GM18867 (cell line): ENCODE data around the gene ZNF207.
"Not testable (repeated sequence)": the region's sequence is repeated elsewhere in the genome, so short reads cannot be mapped to it uniquely, and the experiment has no call there.

Source experiments
- ATAC-seq: cut with Tn5 transposase; IDR thresholded peaks from one replicate; pipeline ENCODE4 v1.9.1; 2021; ENCODE audit warnings: mild to moderate bottlenecking, moderate library complexity; ENCODE audit not compliant: unreplicated experiment

Gene ZNF207

DNA sequence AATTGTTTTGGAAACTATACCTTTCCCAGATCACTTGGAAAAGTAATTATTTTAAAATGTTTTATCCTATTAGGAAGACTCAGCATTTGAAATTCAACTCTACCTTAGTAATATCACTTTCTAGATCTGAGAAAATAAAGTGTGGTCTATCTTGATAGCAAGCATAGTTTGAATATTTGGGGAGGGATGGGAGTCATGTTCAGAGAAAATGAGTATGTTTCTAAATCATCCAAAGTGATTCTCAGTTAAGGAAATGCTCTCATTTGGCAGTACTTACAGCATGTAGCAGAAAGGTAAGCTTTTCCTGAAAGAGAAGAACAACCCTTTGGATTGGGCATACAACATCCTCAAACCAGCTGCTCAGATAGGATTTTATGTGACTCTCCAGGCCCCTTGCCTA lies 14.9 kb upstream of the ZNF207 start:
- no peak for ATAC-seq

DNA sequence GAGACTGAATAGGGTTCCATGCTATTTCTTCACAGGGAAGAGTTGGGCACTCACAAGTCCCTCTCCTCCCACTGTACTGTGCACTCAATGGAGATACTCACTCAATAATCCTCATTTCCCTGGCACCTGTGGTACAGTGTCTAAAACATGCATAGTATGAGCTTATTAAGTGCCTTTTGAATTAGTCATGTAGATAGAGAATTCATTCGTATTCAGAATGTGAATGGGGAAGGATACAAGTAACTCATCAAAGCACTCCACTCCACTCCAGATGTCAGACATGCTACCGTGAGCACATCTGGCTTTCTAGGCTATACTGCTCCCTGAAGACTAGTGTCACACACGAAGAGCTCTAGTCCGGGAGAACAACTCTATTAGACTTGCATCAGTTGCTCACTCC lies 14.3 kb upstream of the ZNF207 start:
- no peak for ATAC-seq

DNA sequence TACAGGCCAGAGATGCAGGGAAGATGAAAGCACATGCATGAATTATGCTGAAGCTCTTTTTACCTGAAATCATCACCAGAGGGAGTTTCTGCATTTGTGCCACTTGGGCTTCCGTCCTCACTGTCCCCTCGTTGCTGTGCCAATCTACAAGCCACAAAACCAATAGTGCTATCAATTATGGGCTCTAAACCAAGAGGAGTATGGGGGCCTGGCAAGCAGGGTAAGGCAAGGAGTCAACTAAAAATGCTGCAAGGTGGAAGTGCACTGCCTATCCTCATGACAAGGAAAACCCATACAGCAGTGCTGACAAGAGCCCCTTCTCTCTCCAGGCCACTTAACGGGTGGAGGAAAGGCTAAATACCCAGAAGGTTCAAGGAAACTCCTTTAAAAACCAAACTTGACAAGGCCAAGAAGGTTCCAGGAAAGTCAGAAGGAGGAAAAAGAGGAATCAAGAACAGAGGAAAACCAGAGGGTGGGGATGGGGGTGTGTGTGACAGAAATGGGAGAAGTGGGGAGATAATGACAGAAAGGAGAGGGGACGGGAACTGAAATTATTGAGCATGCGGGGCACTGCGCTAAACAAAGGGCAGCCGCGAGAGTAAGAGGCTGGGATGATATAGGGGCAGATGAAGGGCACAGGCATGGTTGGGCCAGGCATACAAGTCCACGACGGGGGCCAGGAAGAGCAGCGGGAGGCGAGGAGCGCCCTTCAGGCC lies 8.7 kb upstream of the ZNF207 start:
- ATAC-seq = peak; percentile 22

DNA sequence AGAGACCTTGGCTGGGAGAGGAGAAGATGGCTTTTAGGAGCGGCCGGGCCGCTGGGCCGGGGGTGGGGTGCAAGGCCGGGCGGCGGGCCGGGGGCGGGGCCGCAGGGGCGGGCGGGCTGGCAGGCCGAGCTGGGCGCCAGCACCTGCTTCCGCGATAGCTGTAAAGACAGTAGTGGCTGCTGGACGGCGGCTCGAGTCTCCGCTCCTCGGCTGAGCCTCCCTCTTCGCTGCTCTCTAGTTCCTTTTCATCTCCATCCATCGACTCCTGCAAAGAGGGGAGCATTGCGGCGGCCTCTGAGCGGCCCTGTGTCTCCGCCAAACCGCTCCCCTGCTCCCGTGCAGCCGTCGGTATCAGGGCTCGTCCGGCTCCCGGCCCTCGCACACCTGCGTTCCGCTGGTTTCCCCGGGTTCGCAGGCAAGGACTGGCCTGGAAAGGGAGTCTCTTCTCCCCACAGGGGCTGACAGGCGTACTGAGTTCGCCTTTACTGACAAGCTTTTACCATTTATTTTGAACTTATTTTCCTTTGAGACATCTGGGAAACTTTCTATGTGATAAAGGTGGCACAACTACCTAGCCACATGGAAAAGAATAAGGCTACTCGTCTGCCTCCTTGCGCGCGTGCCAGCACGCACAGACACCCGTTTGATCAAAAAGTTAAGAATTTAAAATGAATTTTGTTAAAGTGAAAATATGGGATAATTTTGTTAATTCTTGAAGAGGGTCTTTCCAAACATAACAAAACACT lies 7.9 kb upstream of the ZNF207 start, which contains the start of gene C17orf75:
Gene C17orf75, minus strand, starts transcription at position 317 of the 746 bp plus-strand sequence. Its CDS starts 34 bp downstream, at position 283.
- ATAC-seq = peak; percentile 90

DNA sequence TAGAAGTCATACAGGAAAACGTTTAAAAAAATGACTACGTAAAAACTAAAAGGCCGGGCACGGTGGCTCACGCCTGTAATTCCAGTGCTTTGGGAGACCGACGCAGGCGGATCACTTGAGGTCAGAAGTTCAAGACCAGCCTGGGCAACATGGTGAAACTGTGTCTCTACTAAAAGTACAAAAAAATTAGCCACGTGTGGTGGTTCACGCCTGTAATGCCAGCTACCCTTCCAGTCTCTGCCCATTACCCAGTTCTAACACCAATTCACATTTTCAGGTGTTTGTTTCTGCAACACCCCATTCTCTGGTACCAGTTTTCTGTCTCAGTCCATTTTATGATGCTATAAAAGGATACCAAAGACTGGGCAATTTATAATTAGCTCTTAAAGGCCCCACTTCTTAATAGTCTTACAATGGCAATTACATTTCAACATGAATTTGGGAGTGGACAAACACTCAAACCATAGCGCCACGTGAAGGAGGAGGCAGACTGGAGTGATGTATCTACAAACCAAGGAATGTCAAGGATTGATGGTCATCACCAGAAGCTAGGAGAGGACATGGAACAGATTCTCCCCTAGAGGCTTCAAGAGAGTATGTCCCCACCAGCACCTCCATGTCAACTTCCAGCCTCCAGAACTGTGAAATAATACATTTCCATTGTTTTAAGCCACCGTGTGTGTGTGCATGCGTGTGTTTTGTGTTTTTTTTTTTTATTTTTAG lies 7.2 kb upstream of the ZNF207 start:
- no peak for ATAC-seq

DNA sequence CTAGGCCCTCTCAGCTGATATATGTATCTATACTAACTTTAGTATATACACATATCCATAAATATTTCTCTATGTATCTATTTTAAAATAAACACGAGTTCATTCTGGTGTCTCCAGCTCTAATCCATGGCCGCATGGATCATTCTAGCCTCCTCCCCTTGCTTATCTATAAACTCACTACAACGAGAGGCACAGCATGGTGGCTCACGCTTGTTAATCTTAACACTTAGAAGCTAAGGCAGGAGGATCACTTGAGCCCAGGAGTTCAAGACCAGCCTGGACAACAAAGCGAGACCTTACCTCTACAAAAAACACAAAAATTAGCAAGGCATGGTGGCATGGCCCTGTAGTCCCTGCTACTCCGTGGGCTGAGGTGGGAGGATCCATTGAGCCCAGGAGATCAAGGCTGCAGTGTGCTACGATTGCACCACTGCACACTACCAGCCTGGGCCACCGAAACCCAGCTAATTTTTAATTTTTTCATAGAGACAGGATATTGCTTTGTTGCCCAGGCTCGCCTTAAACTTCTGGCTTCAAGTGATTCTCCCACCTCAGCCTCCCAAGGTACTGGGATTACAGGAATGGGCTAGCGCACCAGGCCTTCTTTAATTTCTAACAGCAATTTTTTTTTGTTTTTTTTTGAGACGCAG lies 3.9 kb upstream of the ZNF207 start:
- ATAC-seq = no peak

DNA sequence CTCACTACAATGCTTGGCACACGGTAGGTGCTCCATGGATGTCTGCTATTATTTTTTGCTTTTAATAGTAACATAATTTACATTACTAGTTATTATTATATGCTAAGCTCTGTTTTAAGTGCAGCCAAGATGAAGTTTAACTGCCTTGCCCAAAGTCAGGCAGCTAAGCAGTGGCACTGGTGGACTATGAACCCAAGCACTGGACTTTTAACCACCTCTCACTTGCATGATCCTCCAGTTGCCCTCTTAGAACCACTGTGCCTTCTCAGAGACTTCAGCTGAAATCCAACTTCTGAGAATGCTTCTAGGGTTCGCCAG lies 1.5 kb upstream of the ZNF207 start:
- ATAC-seq = no peak

DNA sequence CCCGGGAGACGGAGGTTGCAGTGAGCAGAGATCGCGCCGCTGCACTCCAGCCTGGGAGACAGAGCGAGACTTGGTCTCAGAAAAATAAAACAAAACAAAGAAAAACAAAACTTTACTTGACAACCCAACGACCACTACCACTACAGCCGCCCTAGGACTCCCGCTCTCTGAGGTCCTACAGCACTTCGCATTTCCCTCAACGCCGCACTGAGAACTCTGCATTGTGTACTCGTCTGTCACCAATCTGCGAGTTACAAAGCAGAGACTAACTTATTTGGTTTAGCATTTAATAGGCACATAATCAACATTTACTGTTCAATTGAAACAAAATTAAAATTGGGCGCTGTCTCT lies 479 bp upstream of the ZNF207 start:
- ATAC-seq = peak; percentile 10

DNA sequence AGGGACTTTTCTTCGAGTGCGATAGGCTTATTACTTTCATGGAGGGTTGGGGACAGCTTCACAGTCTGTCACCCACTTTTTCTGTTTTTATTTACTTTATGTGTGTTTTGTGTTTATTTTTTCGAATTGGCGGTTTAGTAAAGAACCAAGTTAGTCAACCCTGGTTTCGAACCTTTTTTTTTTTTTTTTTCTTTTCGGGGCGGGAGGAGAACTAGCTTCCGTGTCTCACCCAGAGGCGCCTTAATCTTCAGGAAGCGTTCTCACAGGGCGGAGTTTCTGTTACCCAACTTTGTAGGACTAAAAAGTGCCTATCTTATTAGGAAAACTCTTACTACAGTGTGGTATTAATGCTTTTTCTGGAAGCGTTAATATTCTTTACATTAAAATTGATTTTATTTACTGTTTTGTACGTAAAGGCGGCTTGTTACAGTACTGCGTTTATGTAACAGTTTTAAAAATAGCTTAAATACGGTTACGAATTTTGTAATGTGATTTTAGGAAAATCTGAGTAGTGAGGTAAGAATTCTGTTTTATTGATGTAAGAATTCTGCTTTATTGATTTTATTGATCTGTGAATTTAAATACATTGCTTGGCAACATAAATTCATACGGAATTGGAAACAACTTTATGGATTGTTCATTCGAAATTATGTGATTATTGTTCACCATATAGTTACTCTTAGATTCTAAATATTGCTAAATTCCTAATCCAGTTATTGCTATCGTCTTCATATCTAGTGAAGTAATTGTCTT lies 885 bp downstream of the ZNF207 start:
- peak; percentile 11 for ATAC-seq

DNA sequence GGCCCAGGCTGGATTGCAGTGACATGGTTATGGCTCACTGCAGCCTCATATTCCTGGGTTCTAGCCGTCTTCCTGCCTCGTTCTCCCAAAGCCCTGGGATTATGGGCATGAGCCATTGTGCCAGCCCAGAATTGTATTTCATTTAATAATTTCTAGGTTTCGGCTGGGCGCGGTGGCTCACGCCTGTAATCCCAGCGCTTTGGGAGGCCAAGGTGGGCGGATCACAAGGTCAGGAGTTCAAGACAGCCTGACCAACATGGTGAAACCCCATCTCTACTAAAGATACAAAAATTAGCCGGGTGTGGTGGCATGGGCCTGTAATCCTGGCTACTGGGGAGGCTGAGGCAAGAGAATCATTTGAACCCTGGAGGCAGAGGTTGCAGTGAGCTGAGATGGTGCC lies 2.8 kb downstream of the ZNF207 start:
- not testable (repeated sequence) for ATAC-seq

DNA sequence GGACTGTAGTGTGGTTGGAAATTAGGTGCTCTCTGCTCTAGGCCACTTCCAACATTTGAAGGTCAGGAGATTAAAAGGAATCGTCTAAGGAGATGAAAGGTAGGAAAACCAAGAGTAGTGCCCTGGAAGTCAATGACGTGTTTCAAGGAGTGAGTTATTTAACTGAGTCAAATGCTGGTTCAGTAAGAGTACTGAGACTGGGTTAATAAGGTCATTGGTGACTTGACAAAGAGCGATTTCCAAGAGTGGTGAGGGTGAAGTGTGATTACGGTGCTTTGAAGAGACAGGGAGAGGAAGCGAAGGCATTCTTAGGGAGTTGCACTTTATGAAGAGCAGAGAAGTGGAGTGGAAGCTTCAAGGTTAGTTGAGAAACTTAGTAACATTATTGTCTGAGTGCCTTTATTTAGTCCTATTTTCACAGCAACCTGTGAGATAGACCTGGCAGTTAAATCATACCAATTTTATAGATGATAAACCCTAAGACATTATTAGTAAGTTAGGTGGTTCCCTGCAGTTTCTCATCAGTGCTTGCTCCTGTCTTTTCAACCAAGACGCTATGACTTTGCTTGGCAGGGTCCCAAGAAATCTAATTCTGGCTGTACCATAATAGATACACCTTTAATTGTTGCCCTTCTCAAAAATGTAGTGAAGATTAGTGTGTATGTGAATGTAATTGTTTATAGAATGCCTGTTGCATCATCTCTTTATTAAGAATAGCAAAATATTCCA lies 5.9 kb downstream of the ZNF207 start:
- ATAC-seq = no peak

DNA sequence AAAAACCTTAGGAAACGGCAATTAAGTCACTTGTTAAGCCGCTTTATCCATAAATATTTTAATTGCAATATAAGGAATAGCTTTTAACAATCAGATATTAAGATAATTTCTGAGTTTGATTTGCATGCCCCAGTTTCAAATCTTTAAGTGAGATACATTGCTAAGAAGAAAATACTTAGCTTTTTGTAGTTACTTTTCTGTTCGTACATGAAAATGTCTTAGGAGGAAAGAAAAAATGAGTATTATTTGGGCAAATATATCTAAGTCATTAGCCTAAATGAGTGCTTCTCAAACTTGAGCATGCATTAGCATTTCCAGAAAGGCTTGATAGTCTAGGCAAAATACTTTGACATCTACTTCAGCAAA lies 6.4 kb downstream of the ZNF207 start:
- ATAC-seq = no peak

DNA sequence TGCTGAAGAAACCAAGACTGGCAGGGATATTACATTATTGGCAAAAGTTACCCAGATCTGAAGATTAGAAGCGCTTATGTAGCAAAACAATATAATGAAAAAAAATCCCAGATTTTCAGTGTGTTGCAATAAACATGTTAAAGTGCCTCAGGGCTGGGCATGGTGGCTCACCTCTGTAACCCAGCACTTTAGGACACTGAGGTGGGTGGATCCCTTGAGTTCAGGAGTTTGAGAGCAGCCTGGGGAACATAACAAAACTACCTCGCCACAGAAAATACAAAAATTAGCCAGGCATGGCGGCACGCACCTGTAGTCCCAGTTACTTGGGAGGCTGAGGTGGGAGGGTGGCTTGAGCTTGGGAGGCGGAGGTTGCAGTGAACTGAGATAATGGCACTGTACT lies 6.8 kb downstream of the ZNF207 start:
- ATAC-seq = no peak

DNA sequence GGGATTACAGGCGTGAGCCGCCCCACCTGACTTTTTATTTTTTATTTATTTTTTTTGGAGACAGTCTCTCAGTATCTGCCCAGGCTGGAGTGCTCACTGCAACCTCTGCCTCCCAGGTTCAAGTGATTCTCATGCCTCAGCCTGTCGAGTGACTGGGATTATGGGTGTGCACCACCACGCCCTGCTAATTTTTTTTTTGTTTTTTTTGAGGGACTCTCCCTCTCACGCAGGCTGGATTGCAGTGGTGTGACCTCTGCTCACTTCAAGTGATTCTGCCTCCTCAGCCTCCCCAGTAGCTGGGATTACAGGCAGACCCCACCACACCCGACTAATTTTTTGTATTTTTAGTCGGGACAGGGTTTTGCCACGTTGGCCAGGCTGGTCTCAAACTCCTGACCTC lies 7.7 kb downstream of the ZNF207 start:
- ATAC-seq = no peak

DNA sequence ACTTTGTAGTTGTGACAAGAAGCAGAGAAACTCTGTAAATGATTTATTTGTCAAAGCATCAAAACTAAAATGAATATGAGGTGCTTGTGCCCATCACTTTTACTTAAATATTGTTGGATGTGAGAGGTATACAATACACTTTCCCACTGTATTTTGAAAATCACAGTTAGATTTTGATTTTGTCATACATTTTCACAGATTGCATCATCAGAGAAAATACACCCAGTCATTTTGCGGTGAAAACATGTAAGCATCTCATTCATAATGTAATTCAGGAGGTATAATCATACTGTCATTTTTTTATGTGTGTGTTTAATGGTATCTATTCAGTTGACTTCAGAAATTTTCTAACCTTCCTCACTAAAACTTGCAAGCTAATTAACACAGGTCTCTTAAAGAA lies 11.3 kb downstream of the ZNF207 start:
- ATAC-seq = no peak

DNA sequence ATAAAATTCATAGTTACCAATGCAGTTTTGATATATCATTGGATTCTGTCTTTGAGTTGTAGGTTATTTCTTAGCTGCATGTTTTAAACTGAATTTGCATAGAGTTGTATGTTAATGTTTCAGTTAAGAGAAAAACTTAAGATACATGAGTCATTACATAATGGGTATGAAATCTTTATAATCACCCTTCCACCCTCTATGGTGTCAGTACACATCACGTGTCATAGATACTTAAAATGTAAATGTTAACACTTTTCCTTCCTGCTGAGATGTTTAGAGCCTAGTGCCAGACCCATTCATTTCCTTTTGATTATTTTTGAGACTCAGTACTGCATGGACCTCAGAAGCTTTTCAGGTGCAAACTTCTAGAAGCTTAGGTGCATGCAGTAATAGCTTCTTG lies 20.5 kb downstream of the ZNF207 start:
- no peak for ATAC-seq

DNA sequence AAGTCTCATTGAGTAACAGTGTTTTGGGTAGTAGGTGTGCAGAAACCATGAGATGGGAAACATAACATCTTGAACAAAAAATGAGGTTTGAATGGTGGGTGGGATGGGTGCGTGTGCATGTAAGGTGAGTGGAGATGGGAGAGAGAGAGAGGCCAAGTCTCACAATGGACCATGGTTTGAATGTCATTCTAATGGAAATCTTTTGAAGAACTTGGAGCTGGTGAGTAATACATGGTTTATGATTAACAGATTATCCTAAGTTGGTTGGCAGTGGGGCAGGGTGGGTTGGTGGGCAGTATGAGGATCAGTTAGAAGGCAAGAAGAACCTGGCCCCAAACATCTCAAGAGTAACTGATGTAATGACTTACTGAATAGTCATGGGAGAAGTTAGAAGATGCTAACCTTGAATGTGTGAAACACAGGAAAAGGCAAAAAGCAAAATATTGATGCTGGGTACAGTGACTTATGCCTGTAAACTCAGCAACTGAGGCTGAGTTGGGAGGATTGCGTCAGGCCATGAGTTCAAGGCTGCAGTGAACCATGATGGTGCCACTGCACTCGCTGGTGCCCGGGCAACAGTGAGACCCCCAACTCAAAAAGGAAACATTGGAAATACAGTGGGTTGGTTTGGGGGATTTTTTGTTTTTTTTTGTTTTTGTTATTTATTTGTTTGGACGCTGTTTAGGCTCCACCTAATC lies 32.7 kb downstream of the ZNF207 start:
- no peak for ATAC-seq

DNA sequence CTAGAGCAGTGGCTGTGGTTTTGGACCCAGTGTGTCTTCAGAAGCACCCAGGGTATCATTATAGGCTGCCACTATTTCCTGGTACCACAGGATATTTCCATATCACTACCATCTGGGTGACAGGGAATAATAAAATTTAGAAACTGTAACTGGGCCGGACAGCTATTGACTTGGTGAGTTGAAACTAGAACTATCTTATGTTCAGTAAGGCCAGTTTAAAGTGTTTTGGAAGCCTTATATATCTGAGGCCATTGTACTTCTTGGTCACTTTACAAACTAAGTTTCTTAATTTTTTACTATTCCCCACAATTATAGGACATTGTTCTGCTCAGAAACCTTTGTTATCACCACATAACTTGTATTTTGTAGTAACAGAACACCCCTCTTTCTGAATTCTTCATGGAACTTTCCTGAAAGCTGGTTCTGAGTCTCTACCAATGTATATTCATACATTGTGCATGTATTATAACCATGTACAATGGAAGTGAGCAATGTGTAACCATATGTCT lies 34.0 kb downstream of the ZNF207 start:
- no peak for ATAC-seq

DNA sequence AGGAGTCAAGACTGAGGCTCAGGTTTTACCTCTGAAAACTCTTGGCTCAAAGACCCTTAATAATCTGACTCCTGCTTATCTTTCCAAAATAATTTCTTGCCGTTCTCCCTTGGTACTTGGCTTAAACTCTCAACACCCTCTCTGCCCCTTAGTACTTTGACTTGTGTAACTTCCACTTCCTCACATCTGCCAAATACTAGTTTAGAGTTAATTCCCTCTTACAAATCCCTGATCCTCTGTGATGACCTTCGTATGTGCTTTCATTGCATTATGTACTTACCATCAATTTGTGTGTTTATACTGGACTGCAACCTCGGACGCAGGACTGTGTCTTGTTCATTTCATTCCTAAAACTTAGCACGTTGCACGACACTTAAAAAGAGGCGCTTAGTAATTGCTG lies 35.2 kb downstream of the ZNF207 start:
- no peak for ATAC-seq
